Activated naive CD8-positive, alpha-beta T cell treated with anti-CD3 and anti-CD28 coated beads for 36 hours (primary cell): Measurements from ENCODE around the gene PRR27. TPM values are rescaled to one million over a fixed set of nuclear protein-coding genes. Genes with fewer than 3 reads are reported as not detected.
A peak's percentile ranks its signal among the peaks of the same experiment; 100 is the strongest.

Experiments used
- DNase-seq: peaks from one replicate; pipeline ENCODE4 v3.0.0; 2021
- H3K27ac Mint-ChIP-seq: one replicate; pipeline ENCODE4 v1.8.0; 2022; ENCODE audit warnings: mild to moderate bottlenecking, moderate library complexity, mixed read lengths
- H3K27me3 Mint-ChIP-seq: one replicate; pipeline ENCODE4 v1.8.0; 2022; ENCODE audit warnings: mild to moderate bottlenecking, mixed read lengths
- H3K36me3 Mint-ChIP-seq: one replicate; pipeline ENCODE4 v1.8.0; 2021; ENCODE audit warnings: mild to moderate bottlenecking, mixed read lengths
- H3K4me1 Mint-ChIP-seq: one replicate; pipeline ENCODE4 v1.8.0; 2021; ENCODE audit warnings: mixed read lengths
- H3K4me3 Mint-ChIP-seq: one replicate; pipeline ENCODE4 v1.8.0; 2022; ENCODE audit warnings: mild to moderate bottlenecking, moderate library complexity, mixed read lengths
- H3K9me3 Mint-ChIP-seq: one replicate; pipeline ENCODE4 v1.8.0; 2022; ENCODE audit warnings: mixed read lengths
- total RNA-seq, 2 experiments: library from RNA; stranded (reverse); gene quantifications; one replicate each; pipeline ENCODE4 v1.2.3, GENCODE V29; 2021

Gene PRR27
- total RNA-seq, result not detected

DNA sequence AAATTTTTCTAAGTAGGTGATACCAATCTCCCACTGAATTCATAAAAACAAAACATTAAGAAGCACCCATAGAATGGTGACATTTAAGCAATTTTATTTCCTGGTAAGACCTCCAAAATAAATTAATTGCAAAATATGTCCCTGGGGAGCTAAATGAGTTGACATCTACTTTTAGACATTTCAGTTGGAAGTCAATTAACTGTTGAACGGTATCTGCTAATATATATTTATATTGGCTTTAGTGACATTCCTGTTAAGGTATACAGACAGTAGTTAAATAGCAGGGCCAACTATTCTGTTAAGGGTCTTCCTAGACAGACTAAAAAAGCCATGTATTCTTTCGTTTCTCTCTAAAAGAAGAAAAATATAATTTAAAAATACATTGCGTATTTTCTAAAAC lies at the start of gene PRR27:
Gene PRR27 (plus strand): TSS at position 301 of the 400 bp plus-strand sequence. CDS start 139 bp downstream, outside the sequence.
- Mint-ChIP-seq H3K4me1 (no peaks in the 10 kb centered on the region), H3K27ac (no peak within 1 kb of the TSS), H3K4me3 (no peak within 1 kb of the TSS), H3K9me3 (no peaks in the 10 kb centered on the region), H3K36me3 (no peaks in the 10 kb centered on the region), H3K27me3 (no peaks in the 10 kb centered on the region)
- no peak for DNase-seq

DNA sequence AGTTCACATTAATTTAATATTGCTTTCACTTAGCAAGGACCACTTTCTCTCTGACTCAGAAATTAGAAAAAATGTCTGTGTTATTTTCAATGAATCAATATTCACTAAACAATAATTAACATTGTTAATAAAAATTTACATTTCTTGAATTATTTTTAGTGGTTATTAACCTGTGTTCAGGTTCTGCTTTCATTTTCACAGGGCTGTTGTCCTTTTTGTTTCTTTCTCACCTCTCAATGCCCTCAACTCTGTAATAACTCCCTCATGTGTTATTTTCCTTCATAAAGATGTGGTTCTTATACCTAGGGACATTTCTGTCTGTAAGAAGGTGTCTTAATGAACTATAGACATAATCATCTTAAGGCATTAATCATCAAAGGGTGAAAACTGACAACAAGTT lies 43.1 kb upstream of the PRR27 start:
- H3K27me3 Mint-ChIP-seq, result no peaks in the 10 kb centered on the region
- no peak overlapping the region for H3K4me3 Mint-ChIP-seq
- H3K27ac Mint-ChIP-seq, result no peak overlapping the region
- DNase-seq, result no peak
- no peaks in the 10 kb centered on the region for H3K36me3 Mint-ChIP-seq
- no peaks in the 10 kb centered on the region for H3K4me1 Mint-ChIP-seq
- H3K9me3 Mint-ChIP-seq, result no peaks in the 10 kb centered on the region

DNA sequence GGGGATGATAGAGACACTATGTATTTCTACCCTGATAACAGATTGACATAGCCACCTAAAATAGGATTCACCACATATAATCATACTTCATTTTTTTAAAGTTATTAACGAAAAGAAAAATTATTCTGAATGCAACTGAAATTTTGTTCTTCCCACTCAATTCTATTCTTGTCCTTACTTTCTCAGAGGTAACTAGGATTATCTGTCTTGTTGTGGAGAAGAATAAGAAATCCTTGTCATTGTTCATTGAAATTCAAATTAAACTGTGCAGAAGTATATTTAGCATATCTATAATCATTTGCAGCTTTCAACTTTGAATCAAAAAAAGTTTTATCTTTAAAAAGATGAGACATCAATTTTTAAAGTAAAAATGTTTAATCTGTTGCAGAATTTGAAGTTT lies 40.4 kb upstream of the PRR27 start:
- Mint-ChIP-seq H3K27ac (no peak overlapping the region), H3K4me1 (no peaks in the 10 kb centered on the region), H3K27me3 (no peaks in the 10 kb centered on the region), H3K4me3 (no peak overlapping the region), H3K36me3 (no peaks in the 10 kb centered on the region), H3K9me3 (no peaks in the 10 kb centered on the region)
- no peak for DNase-seq

DNA sequence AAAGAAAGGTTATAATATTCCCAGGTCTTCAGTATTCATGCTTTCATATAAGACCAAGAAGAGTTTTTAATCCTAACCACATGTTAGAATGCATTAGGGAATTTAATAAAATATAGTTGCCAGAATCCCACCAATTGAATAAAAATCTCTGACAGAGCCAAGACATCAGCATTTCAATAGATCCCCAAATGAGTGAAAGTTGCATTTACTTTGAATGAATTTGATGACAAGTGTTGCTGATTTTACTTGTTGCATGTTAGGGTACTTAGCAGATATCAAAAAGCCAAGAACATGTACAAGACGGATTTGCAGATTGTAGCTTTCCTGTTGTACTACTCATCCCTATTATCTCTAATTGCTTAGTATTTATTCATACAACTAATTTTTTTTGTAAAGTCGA lies 39.9 kb upstream of the PRR27 start:
- Mint-ChIP-seq H3K27ac (no peak overlapping the region), H3K27me3 (no peaks in the 10 kb centered on the region), H3K9me3 (no peaks in the 10 kb centered on the region)

DNA sequence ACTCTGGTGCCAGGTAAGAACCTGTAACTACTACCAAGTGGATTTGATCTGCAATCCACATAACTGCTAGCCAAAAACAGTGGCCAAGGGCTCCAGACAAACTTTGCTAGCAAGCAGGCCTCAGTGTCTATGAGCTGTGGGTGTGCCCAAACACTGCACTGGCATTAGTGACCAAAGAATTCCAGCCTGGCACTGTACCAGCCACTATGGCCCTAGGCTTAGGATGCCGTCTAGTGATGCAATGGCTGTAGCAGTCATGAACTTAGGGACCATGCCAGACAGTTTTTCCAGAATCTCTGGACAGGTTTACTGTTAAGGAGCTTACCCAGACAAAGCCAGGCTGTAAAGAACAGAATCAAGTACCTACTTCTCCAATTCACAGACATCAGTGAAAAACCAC lies 33.7 kb upstream of the PRR27 start:
- no peaks in the 10 kb centered on the region for H3K36me3 Mint-ChIP-seq
- no peak for DNase-seq
- no peak overlapping the region for H3K27ac Mint-ChIP-seq
- no peaks in the 10 kb centered on the region for H3K4me1 Mint-ChIP-seq
- H3K4me3 Mint-ChIP-seq, result no peak overlapping the region
- H3K9me3 Mint-ChIP-seq, result no peaks in the 10 kb centered on the region
- H3K27me3 Mint-ChIP-seq, result no peaks in the 10 kb centered on the region

More for the DNA sequence above, 39.9 kb upstream of the PRR27 start:
- no peaks in the 10 kb centered on the region for H3K4me1 Mint-ChIP-seq
- DNase-seq, result no peak
- H3K36me3 Mint-ChIP-seq, result no peaks in the 10 kb centered on the region
- no peak overlapping the region for H3K4me3 Mint-ChIP-seq

DNA sequence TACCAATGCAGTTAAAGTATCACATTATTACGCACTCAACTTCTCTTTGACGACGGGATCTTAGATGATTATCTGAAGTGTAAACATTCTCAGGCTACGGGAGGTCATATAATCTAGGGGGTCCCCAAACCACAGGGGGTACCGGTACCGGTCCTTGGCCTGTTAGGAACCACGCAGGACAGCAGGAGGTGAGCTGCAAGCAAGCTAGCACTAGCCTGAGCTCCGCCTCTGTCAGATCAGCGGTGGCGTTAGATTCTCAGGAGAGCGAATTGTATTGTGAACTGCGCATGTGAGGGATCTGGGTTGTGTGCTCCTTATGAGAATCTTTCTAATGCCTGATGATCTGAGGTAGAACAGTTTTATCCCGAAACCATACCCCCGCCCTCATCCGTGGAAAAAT lies 20.6 kb upstream of the PRR27 start:
- no peak overlapping the region for H3K27ac Mint-ChIP-seq
- no peaks in the 10 kb centered on the region for H3K36me3 Mint-ChIP-seq
- H3K4me1 Mint-ChIP-seq, result no peaks in the 10 kb centered on the region
- no peaks in the 10 kb centered on the region for H3K9me3 Mint-ChIP-seq
- DNase-seq, result no peak
- no peaks in the 10 kb centered on the region for H3K27me3 Mint-ChIP-seq
- no peak overlapping the region for H3K4me3 Mint-ChIP-seq

DNA sequence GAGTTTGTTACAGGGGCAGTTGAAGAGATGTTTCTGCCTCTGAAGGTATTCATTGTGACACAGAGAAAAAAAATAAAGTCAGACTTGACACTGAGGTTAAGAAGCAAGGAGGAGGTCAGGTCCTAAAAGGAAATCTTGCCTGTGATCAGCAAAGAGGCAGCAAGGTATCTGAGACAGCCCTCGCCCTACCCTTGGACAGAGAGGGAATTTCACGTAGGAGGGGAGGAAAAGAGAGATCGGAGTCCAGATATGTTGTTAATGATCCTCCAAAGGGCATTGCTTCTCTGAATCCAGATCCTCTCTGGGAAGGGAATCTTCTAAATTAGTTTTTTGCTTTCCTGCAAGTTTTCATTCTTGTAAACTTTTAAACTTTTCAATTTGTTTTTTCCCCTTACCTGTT lies 15.3 kb upstream of the PRR27 start:
- Mint-ChIP-seq H3K27ac (no peak overlapping the region), H3K36me3 (no peaks in the 10 kb centered on the region), H3K27me3 (no peaks in the 10 kb centered on the region), H3K9me3 (no peaks in the 10 kb centered on the region), H3K4me1 (no peaks in the 10 kb centered on the region), H3K4me3 (no peak overlapping the region)
- no peak for DNase-seq

DNA sequence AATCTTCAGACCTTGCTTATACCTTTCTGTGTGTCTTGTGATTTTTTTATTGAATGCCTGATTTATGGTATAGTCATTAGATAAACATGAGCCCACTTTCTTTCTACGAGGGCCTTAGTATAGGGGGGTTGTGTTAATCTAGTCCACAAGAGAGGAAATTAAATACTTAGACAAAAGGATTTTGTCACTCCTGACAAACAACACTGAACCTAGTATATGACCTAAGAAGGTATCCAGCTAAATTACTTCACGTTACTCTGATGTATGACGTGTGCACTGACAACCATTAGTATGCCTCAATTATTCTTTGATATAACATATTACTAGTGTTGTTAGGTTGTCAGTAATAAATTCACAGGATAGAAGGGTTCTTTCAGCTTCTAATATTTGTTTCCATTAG lies 2.8 kb upstream of the PRR27 start:
- DNase-seq, result no peak
- no peaks in the 10 kb centered on the region for H3K4me1 Mint-ChIP-seq
- no peaks in the 10 kb centered on the region for H3K9me3 Mint-ChIP-seq
- no peaks in the 10 kb centered on the region for H3K27me3 Mint-ChIP-seq
- no peaks in the 10 kb centered on the region for H3K36me3 Mint-ChIP-seq
- no peak overlapping the region for H3K27ac Mint-ChIP-seq
- no peak overlapping the region for H3K4me3 Mint-ChIP-seq

DNA sequence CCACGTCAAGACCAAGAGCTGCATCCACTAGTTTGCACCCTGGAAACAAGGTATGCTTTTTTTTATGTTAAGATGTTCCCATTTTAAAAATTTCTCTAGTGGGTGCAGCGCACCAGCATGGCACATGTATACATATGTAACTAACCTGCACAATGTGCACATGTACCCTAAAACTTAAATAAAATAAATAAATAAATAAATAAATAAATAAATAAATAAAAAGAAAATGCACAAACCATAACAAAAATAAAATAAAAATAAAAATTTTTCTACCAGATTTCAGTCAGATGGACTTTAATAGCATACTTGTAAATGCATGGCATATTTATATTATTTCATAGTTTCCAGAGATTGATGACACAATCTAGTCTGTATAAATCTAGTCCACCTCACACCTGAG lies 1.9 kb upstream of the PRR27 start:
- Mint-ChIP-seq H3K36me3 (no peaks in the 10 kb centered on the region), H3K27ac (no peak overlapping the region), H3K4me3 (no peak overlapping the region), H3K4me1 (no peaks in the 10 kb centered on the region), H3K27me3 (no peaks in the 10 kb centered on the region), H3K9me3 (no peaks in the 10 kb centered on the region)
- no peak for DNase-seq

DNA sequence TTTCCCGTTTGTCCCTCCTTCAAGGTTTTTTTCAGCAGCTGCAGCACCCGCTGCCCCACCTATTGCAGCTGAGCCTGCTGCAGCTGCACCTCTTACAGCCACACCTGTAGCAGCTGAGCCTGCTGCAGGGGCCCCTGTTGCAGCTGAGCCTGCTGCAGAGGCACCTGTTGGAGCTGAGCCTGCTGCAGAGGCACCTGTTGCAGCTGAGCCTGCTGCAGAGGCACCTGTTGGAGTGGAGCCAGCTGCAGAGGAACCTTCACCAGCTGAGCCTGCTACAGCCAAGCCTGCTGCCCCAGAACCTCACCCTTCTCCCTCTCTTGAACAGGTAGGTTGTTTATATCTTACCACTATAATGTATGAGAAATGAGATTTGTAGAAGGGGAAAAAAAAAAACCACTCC lies 4.5 kb downstream of the PRR27 start:
- no peaks in the 10 kb centered on the region for H3K9me3 Mint-ChIP-seq
- H3K27me3 Mint-ChIP-seq, result no peaks in the 10 kb centered on the region
- no peak for DNase-seq
- H3K27ac Mint-ChIP-seq, result no peak overlapping the region
- no peaks in the 10 kb centered on the region for H3K36me3 Mint-ChIP-seq
- no peak overlapping the region for H3K4me3 Mint-ChIP-seq
- no peaks in the 10 kb centered on the region for H3K4me1 Mint-ChIP-seq

DNA sequence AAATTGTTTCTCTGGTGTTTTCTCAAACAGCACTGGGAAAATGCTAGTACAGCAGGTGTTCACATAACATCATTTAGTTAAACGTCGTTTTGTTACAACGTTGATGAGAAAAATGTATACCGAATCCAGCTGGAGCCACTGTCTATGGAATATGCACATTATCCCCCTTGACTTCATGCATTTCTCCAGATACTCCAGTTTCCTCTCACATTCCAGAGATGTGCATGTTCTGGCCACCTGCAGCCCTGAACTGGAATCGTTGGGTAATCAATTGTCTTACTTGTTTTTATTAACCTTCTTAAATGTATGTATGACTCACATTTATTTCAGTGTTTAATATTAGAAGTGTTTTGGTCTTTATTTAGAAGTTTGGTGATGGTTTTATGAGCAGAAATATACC lies 23.1 kb downstream of the PRR27 start:
- no peaks in the 10 kb centered on the region for H3K4me1 Mint-ChIP-seq
- no peak for DNase-seq
- no peaks in the 10 kb centered on the region for H3K9me3 Mint-ChIP-seq
- no peak overlapping the region for H3K27ac Mint-ChIP-seq
- no peaks in the 10 kb centered on the region for H3K27me3 Mint-ChIP-seq
- H3K36me3 Mint-ChIP-seq, result no peaks in the 10 kb centered on the region
- H3K4me3 Mint-ChIP-seq, result no peak overlapping the region

DNA sequence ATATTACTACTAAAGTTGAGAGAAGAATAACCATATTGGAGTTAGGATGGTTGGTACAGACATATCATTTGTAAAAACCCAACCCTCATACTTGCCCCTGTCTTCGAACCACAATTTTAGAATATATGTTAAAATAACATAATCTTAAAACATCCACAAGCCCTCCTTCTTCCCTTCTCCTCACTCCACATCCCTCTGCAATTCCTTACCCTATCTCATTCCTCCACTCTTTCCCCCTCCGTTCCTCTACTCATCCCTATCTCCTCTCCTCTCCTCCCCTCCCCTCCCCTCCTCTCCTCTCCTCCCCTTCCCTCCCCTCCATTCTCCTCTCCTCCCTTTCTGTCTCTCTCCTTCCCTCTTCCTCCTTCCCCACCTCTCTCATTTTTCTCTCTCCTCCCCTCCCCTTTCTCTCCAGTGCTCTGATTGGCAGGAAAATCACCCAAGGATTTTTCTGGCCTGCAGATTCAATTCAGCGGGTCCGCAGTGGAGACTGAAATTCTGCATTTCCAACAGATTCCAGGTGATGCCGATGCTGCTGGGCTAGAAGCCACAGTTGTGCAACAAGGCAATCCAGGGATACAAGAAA lies 24.1 kb downstream of the PRR27 start:
- Mint-ChIP-seq H3K4me1 (no peaks in the 10 kb centered on the region), H3K4me3 (no peak overlapping the region), H3K9me3 (no peaks in the 10 kb centered on the region), H3K36me3 (no peaks in the 10 kb centered on the region), H3K27me3 (no peaks in the 10 kb centered on the region), H3K27ac (no peak overlapping the region)
- DNase-seq, result no peak

DNA sequence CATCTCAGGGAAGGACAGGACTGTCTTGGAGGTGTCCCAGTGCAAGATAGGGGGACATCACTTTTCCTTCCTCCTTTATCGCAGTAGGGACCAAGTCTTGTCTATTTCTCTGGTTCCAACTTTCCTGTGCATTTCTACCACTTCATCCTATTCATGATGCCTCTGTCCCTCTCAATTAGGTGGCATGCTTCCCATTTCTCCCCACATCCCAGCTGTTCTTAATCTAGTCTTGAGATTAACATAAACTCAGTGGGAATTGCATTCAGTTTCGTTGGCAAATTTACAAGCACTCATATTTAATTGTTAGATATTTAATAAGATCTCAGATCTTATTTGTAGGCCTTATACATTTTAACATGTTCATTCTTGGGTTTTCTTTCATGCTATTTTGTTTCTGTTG lies 25.8 kb downstream of the PRR27 start:
- H3K4me1 Mint-ChIP-seq, result no peaks in the 10 kb centered on the region

DNA sequence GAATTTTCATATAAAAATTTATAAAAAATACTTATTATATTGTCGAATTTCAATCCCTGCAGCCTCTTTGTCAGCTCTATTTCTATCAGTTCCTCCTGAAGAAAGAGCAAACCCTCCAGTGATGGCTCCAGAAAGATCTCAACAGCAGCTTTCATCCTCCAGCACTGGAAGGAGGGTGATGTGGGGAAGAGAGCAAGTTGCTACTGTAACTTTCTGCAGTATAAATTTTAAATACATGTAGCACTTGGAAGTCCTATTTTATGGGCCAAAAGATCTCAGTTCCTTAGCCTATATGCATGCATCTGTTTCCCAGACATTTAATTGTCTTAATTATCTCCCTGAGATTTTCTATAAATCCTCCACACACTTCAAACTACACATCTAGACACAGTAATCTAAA lies 27.8 kb downstream of the PRR27 start:
- Mint-ChIP-seq H3K9me3 (no peaks in the 10 kb centered on the region), H3K27me3 (no peaks in the 10 kb centered on the region), H3K27ac (no peak overlapping the region), H3K4me3 (no peak overlapping the region), H3K36me3 (no peaks in the 10 kb centered on the region), H3K4me1 (no peaks in the 10 kb centered on the region)
- DNase-seq, result no peak

More for the DNA sequence above, 25.8 kb downstream of the PRR27 start:
- Mint-ChIP-seq H3K36me3 (no peaks in the 10 kb centered on the region), H3K9me3 (no peaks in the 10 kb centered on the region), H3K27ac (no peak overlapping the region), H3K27me3 (no peaks in the 10 kb centered on the region), H3K4me3 (no peak overlapping the region)
- no peak for DNase-seq

DNA sequence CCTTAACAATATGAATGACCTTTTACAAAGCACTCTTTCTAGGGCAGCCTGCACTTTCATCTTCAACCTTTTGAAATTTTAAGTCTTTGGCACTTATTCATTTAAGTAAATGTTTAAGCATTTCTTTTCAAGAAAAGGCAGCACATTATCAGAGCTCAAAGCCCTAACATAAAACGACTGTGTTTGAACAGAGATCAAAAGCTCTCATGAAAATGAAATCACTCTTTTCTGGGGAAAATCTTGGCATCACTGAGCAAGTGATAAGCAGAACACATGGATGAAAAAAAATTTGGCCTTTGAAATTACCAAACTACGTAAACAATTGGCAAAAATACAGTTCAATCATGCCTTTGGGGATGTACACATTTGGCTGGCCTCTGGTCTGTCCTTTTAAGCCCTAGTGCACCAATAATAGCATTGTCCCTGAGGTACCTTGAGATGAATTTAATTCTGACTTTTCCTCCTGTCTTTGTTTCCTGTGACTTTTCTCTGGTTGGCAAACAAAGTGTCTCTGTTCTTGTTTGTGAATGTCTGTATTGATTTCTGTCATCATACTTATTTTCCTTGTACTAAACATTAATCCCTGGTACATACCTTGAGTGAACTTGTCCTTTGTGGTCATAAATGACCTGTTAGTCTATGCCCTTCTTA lies 28.6 kb downstream of the PRR27 start:
- no peaks in the 10 kb centered on the region for H3K27me3 Mint-ChIP-seq
- DNase-seq, result no peak
- H3K27ac Mint-ChIP-seq, result no peak overlapping the region
- H3K4me1 Mint-ChIP-seq, result no peaks in the 10 kb centered on the region
- no peaks in the 10 kb centered on the region for H3K36me3 Mint-ChIP-seq
- H3K9me3 Mint-ChIP-seq, result no peaks in the 10 kb centered on the region
- no peak overlapping the region for H3K4me3 Mint-ChIP-seq

DNA sequence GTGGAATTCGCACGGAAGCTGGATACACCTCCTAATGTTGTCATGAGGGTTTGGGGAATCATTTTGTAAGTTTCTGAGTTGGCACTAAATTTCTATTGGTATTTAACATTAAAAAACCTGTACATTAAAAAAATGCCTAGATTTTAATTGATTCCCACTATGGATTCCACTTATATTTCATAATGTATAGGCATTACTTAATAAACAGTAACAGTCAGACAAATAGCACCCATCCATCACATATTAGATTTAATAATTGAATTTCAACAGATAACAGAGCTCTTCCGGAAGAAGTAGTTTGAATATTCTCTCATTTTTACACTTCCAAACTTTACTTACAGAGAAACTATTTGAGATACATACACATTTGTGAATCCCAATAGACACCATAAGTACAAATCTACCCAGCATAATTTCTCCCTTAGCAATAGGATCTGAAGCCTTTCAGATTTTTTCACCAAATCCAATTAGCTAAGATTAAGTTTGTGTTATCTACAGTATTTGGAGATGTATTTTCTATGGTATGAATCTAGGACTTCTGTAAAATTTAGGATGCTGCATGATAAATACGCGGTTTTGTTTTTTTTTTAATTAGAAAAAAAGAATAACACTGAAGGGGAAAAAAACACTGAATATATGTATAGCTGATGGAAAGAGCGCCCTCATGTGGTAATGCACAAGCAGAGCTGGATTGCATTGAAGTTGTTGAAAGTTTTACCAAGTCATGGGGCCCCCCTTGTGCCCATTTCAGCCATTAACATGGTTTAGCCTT lies 29.3 kb downstream of the PRR27 start:
- no peak overlapping the region for H3K4me3 Mint-ChIP-seq
- H3K4me1 Mint-ChIP-seq, result no peaks in the 10 kb centered on the region
- no peaks in the 10 kb centered on the region for H3K27me3 Mint-ChIP-seq
- no peak overlapping the region for H3K27ac Mint-ChIP-seq
- H3K9me3 Mint-ChIP-seq, result no peaks in the 10 kb centered on the region
- peak; percentile 3 for DNase-seq
- H3K36me3 Mint-ChIP-seq, result no peaks in the 10 kb centered on the region
